ENCODE results near the gene PDXDC1.
"Not testable (repeated sequence)": the region's sequence is repeated elsewhere in the genome, so short reads cannot be mapped to it uniquely, and the experiment has no call there.

The PDXDC1 gene

GRCh38 chr16:15071916-15072769 lies 97.3 kb downstream of the PDXDC1 start:
- DNase-seq (ENCODE audit: low read depth): not testable (repeated sequence)

DNA sequence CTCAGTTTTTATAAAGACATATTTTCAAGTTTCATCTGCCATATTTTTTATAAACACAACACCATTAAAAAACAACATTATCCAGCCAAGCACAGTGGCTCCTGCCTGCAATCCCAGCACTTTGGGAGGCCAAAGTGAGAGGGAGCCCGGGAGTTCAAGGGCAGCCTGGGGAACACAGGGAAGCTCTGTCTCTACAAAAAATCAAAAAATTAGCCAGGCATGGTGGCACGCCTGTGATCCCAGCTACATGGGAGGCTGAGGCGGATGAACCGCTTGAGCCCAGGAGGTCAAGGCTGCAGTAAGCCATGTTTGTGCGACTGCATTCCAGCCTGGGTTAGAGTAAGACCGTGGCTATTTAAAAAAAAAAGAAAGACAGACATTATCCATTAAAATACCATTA lies 98.3 kb downstream of the PDXDC1 start:
- no peak for DNase-seq (ENCODE audit: low read depth)

GRCh38 chr16:15076161-15076560 lies 101.3 kb downstream of the PDXDC1 start:
- DNase-seq (ENCODE audit: low read depth): not testable (repeated sequence)

- not testable (repeated sequence) for DNase-seq (ENCODE audit: low read depth)
These were observed 106.1 kb downstream of the PDXDC1 start for GRCh38 chr16:15080883-15081282.

DNA sequence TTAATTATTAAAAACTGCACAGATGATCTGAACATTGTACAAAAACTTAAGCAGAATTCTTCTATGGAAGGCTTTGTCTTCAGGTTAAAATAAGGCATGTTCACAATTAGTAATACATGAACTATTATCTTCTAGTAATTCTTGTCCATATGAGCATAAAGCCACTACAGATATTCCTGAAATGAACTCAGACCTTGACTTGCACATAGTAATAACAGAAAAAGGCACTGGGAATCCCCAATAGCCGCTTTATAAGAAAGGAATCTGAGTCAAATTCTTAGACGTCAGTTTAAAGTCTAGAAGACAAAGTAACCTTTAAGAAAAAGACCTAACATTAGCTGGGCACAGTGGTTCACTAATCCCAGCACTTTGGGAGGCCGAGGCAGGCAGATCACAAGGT lies 108.0 kb downstream of the PDXDC1 start:
- not testable (repeated sequence) for DNase-seq (ENCODE audit: low read depth)

DNA sequence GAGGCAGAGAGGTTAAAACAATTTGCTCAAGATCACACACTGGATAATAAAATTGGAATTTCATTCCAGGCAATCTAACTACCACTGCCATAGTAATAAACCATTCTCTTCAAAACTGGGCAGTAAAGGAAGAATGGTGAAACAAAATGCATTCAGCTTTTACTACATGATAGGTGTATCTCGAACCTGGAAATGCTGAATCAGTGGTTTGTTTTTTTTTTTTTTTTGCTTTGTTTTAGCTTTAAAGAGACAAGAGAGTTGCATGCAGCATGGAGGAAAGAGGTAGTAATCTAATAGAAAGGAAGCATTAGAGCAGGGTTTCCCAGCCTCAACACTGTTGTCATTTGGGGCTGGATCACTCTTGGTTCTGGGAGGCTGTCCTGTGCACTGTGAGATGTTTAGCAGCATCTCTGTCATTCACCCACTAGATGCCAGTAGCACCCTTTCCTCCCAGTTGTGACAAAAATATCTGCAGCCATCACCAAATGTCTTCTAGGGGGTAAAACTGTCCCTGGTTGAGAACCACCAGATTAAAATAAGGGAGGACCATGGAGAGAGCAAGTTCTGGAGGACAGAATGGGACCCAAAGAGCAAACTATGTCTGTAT lies 115.9 kb downstream of the PDXDC1 start:
- DNase-seq (ENCODE audit: low read depth): not testable (repeated sequence)

GRCh38 chr16:15093571-15093954 lies 118.7 kb downstream of the PDXDC1 start:
- DNase-seq (ENCODE audit: low read depth): not testable (repeated sequence)

DNA sequence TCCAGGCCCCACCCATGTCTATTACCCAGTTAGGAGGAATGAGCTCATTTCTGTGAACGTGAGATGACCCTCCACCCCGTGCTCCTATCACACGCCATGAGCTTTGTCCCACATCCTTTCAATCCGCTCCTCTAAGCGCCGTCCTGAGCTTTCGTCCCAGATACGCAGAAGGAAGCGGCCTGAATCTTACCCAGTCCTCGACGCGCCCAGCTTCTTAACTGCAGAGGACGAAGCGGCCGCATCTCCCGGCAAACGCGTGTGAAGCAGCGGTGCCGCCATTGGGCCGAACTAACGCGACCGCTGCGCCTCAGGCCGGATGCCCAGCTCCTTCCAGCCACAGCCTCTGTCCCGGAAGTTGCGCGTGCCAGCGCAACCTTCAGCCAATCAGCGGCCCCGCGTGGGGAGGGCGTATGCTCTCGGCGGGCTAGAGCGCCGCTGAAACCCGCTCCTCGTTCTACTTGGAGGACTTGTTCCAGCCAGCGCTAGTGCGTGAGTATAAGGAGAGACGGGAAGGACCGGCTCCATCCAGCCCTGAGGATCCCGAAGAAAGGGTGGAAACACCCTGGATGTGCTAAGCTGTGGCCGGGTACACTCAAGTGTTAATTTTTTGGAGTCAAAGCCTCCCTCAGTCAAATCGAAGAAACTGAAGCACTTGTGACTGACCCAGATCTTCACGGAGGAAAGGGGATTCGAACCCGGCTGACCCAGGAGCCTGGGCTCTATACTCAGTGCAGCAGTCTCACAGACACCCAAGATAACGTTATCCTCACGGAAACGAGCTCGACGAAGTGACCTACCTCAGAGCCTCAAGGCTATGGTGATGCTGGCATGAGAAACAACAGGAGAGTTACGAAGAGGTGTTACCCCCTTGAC lies 119.4 kb downstream of the PDXDC1 start, which contains the start of gene RRN3:
Gene RRN3 (minus strand): TSS at position 318 of the 873 bp plus-strand sequence. CDS start 39 bp downstream, at position 279.
- DNase-seq (ENCODE audit: low read depth): peak; percentile 89

DNA sequence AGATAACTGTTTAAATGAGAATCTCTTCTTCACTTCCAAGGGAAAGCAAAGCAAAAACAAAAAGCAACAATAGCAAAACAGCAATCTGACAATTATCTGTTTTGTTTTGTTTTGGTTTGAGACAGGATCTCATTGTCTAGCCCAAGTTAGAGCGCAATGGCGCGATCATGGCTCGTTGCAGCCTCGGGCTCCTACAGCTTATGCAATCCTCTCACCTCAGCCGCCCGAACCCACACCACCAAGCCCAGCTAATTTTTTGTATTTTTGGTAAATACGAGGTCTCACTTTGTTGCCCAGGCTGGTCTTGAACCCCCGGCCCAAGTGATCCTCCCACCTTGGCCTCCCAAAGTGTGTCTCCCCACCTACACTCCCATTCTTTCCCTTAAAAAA lies 121.8 kb downstream of the PDXDC1 start:
- peak; percentile 8 for DNase-seq (ENCODE audit: low read depth)

DNA sequence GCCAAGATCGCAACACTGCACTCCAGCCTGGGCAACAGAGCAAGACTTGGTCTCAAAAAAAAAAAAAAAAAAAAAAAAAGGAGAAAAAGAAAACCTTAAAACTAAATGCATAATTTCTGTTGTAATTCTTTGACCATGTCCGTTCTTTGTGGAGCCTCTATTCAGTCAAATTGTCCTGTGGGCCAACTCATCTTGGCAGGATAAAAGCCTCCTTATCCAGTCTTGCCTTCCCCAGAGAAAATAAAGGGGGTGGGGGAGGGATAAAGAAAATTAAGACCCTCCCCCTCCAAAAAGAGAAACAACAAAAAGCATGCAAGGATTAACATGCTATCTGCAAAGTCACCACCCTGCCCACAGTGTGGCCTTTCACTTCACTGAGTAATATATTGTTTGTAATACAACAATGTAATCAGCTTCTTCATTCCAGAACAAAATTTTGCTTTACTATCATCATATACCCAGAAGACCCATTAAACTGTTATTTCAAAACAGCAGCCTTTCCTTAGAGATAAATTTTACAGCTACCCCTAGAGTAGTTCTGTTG lies 124.6 kb downstream of the PDXDC1 start:
- not testable (repeated sequence) for DNase-seq (ENCODE audit: low read depth)

- not testable (repeated sequence) for DNase-seq (ENCODE audit: low read depth)
These were observed 125.7 kb downstream of the PDXDC1 start for GRCh38 chr16:15100372-15100987.

DNA sequence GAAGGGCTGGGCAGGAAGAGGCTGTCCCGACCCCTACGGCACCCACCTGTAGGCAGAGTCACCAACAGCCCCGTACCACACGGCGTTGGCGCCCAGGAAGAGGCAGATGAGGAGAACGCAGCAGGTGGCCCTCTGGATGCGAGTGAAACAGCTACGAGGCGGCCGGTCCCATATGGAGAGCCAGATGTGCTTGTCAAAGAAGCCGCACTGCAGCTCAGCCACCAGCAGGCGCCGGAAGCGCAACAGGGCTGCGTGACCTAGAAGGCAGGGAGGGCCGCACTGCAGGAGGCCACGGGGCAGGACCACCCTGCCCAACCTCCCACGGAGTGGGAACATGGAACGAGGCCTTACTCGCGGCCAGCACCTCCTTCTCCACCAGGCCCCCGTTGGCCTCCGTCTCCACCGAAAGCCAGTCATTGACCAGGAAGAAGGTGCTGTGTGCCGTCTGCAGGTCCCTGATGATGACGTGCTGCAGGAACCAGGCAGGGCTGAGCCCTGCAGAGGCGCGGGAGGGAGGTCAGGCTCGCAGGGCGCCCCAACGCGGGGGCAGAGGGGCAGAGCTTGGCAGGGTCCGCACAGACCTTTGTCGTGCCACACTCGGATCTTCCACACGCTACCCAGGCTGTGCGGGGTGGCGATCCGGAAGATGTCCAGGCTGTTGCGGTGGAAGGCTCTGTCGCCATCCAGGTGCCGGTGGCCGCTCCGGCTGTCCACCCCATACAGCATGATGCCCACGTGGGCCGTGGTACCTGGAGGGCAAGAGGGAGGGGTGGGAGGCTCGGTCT lies 153.0 kb downstream of the PDXDC1 start:
- DNase-seq (ENCODE audit: low read depth): not testable (repeated sequence)

DNA sequence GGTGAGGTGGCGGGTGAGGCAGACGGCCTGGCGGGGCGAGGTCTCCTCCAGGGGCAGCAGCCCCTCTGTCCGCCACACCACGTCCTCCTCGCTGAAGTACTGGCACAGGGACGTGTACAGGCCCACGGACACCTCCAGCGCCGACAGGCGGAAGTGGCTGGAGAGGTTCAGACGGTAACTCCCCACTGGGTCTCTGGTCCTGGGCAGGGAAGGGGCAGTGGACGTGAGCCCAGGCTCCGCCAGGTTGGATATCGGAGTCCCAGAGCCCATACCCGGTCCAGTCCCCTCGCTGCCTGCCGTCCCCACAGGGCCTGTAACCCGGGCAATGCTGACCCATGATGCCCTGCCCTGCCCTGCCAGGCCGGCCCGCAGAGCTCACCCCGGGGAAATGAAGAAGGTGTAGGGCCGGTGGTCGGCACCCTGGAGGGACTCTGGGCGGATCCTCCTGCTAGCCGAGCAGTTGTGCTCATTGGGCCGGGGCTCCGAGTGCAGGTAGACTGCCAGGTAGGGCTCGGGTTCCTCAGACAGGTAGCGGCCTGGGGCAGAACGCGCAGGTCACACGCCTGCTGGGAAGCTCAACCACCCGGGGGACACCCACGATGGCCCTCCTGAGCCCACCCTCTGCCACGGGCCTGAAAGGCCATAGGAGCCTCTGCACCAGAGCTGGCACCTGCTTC lies 155.6 kb downstream of the PDXDC1 start:
- not testable (repeated sequence) for DNase-seq (ENCODE audit: low read depth)

DNA sequence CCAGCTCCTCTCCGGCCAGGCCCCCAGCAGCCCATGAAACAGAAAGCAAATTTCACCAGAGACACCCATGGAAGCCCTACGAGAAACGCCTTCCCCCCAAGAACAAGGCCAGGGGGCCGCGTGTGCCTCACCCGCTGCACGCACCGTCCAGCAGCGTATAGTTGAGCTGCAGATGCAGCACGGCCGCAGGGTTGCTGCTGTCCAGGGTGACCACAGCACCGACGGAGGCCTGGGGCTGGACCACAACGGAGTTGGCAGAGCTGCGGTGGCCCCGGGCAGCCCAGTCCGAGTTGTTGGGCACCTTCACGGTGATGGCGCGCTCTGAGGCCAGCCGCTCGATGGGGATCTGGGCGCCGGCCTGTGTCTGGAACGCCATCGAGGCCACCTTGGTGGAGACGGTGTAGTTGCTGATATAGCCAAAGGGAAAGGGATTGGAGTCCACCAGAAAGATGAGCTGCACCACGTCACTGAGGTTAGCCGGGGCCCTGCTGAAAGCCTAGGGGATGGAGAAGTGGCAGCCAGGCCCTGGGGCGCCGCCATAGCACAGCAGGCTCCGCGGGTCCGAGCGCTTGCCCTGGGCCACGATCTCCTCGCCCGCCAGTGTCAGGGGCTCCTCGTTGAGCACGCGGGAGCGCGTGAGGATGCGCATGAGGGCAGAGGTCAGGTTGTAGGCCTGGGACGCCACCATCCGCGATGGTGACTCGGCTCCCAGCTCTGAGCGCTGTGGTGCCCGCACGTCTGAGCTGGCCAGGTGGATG lies 156.3 kb downstream of the PDXDC1 start:
- not testable (repeated sequence) for DNase-seq (ENCODE audit: low read depth)

GRCh38 chr16:15132719-15133428 lies 158.0 kb downstream of the PDXDC1 start:
- DNase-seq (ENCODE audit: low read depth): not testable (repeated sequence)

DNA sequence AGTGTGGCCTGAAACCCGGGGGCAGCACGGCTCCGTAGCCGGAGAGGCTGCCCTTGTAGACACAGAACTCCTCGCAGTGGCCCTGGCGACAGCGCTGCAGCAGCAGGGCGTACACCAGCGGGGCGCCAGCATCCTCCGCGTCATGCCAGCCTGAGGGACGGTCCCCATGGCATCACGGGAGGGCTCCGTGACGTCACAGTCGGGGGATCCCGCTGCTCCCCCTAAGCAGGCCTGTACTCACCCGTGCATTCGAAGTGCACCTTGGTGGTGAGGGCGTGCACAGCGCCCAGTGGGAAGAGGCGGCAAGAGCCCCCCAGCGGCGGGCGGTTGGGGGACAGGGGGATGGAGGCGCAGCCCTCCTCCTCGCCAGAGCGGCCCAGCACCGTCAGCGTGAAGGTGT lies 158.7 kb downstream of the PDXDC1 start:
- DNase-seq (ENCODE audit: low read depth): not testable (repeated sequence)

GRCh38 chr16:15134752-15135482 lies 160.1 kb downstream of the PDXDC1 start:
- not testable (repeated sequence) for DNase-seq (ENCODE audit: low read depth)
